H9 (cell line): ENCODE data around the gene CD248. TPM values are rescaled to one million over a fixed set of nuclear protein-coding genes. Genes with fewer than 3 reads are reported as not detected.

Experiments
- DNase-seq: peaks from one replicate; pipeline ENCODE4 v3.0.0-alpha.2; 2017
- H2AFZ ChIP-seq: one replicate; pipeline ENCODE4 v1.6.1; 2013; ENCODE audit warnings: mild to moderate bottlenecking, low read length, control low read depth, moderate library complexity
- H2AK5ac ChIP-seq: 2 replicates; pipeline ENCODE4 v1.6.1; 2013; ENCODE audit warnings: low read length, control low read depth, mixed read lengths; ENCODE audit not compliant: insufficient read length
- H2BK120ac ChIP-seq: one replicate; pipeline ENCODE4 v1.6.1; 2013; ENCODE audit warnings: low read depth, mild to moderate bottlenecking, low read length, control low read depth, inconsistent platforms; ENCODE audit not compliant: poor library complexity, severe bottlenecking
- H2BK12ac ChIP-seq: 2 replicates; pipeline ENCODE4 v1.6.1; 2013; ENCODE audit warnings: low read length, control low read depth, mixed read lengths, low read depth; ENCODE audit not compliant: insufficient read length
- H2BK15ac ChIP-seq: 2 replicates; pipeline ENCODE4 v1.6.1; 2013; ENCODE audit warnings: low read depth, low read length, control low read depth
- H2BK20ac ChIP-seq: one replicate; pipeline ENCODE4 v1.6.1; 2013; ENCODE audit warnings: low read depth, mild to moderate bottlenecking, low read length, control low read depth, inconsistent platforms; ENCODE audit not compliant: poor library complexity, severe bottlenecking
- H2BK5ac ChIP-seq: 2 replicates; pipeline ENCODE4 v1.6.1; 2013; ENCODE audit warnings: low read length, control low read depth, mixed read lengths; ENCODE audit not compliant: insufficient read length
- H3K14ac ChIP-seq: 2 replicates; pipeline ENCODE4 v1.6.1; 2013; ENCODE audit warnings: low read length, control low read depth; ENCODE audit not compliant: insufficient read depth
- H3K18ac ChIP-seq: 2 replicates; pipeline ENCODE4 v1.6.1; 2013; ENCODE audit warnings: low read depth, mild to moderate bottlenecking, mixed read lengths, low read length, control low read depth; ENCODE audit not compliant: insufficient read length
- H3K23ac ChIP-seq: 2 replicates; pipeline ENCODE4 v1.6.1; 2013; ENCODE audit warnings: low read length, control low read depth, mixed read lengths, low read depth; ENCODE audit not compliant: insufficient read length
- H3K23me2 ChIP-seq: 2 replicates; pipeline ENCODE4 v1.6.1; 2013; ENCODE audit warnings: low read depth, mild to moderate bottlenecking, mixed read lengths, low read length, control low read depth; ENCODE audit not compliant: insufficient read length, poor library complexity, severe bottlenecking
- H3K27ac ChIP-seq: 2 replicates; pipeline ENCODE4 v1.5.1; 2013; ENCODE audit warnings: low read length, control low read depth, mixed read lengths, low read depth; ENCODE audit not compliant: insufficient read length
- H3K27me3 ChIP-seq: 2 replicates; pipeline ENCODE4 v1.6.1; 2013; ENCODE audit warnings: low read length, control low read depth, inconsistent platforms; ENCODE audit not compliant: insufficient read depth
- H3K4ac ChIP-seq: 2 replicates; pipeline ENCODE4 v1.6.1; 2013; ENCODE audit warnings: low read depth, mild to moderate bottlenecking, control low read depth, inconsistent platforms, low read length, moderate library complexity
- H3K4me1 ChIP-seq: 2 replicates; pipeline ENCODE4 v1.6.1; 2013; ENCODE audit warnings: low read length, control low read depth, inconsistent platforms; ENCODE audit not compliant: insufficient read depth
- H3K4me2 ChIP-seq: 2 replicates; pipeline ENCODE4 v1.6.1; 2013; ENCODE audit warnings: low read length, control low read depth, mixed read lengths; ENCODE audit not compliant: insufficient read length, insufficient read depth
- H3K56ac ChIP-seq: 2 replicates; pipeline ENCODE4 v1.6.1; 2013; ENCODE audit warnings: low read depth, mild to moderate bottlenecking, mixed read lengths, low read length, control low read depth; ENCODE audit not compliant: insufficient read length
- H3K79me1 ChIP-seq: 2 replicates; pipeline ENCODE4 v1.6.1; 2013; ENCODE audit warnings: low read depth, mild to moderate bottlenecking, moderate library complexity, low read length, control low read depth, inconsistent platforms; ENCODE audit not compliant: insufficient read depth, poor library complexity, severe bottlenecking
- H3K79me2 ChIP-seq: 2 replicates; pipeline ENCODE4 v1.6.1; 2013; ENCODE audit warnings: low read length, control low read depth, inconsistent platforms; ENCODE audit not compliant: insufficient read depth
- H3K9ac ChIP-seq: 2 replicates; pipeline ENCODE4 v1.6.1; 2013; ENCODE audit warnings: low read length, control low read depth, mixed read lengths; ENCODE audit not compliant: insufficient read length; ENCODE audit errors: extremely low read depth
- H3K9me3 ChIP-seq: one replicate; pipeline ENCODE4 v1.6.1; 2013; ENCODE audit warnings: low read depth, low read length, inconsistent platforms; ENCODE audit not compliant: control insufficient read depth
- H3T11ph ChIP-seq: one replicate; pipeline ENCODE4 v1.6.1; 2013; ENCODE audit warnings: mild to moderate bottlenecking, low read length, control low read depth, inconsistent platforms
- H4K20me1 ChIP-seq: one replicate; pipeline ENCODE4 v1.6.1; 2013; ENCODE audit not compliant: control insufficient read depth, insufficient read length, insufficient read depth
- H4K5ac ChIP-seq: 2 replicates; pipeline ENCODE4 v1.6.1; 2013; ENCODE audit warnings: low read depth, mild to moderate bottlenecking, mixed read lengths, low read length, control low read depth; ENCODE audit not compliant: insufficient read length
- H4K8ac ChIP-seq: replicated peaks from 2 replicates; pipeline ENCODE4 v1.6.1; 2013; ENCODE audit warnings: low read length, control low read depth, mixed read lengths, low read depth; ENCODE audit not compliant: insufficient read length
- H4K91ac ChIP-seq: 2 replicates; pipeline ENCODE4 v1.6.1; 2013; ENCODE audit warnings: low read depth, mild to moderate bottlenecking, moderate library complexity, mixed read lengths, low read length, control low read depth; ENCODE audit not compliant: insufficient read length
- H3K27ac Mint-ChIP-seq, 3 experiments: 2 replicates in 2 of 3; 3 replicates in 1 of 3; pipeline ENCODE4 v1.8.0; 2020 to 2021; ENCODE audit warnings: mixed read lengths in 3 of 3, mild to moderate bottlenecking in 1 of 3, moderate library complexity in 1 of 3
- H3K27me3 Mint-ChIP-seq: 2 replicates; pipeline ENCODE4 v1.8.0; 2021; ENCODE audit warnings: low read depth, mild to moderate bottlenecking, moderate library complexity, mixed read lengths
- H3K36me3 Mint-ChIP-seq, 3 experiments: 2 replicates in 2 of 3; 3 replicates in 1 of 3; pipeline ENCODE4 v1.8.0; 2020 to 2021; ENCODE audit warnings: low read depth in 3 of 3, mixed read lengths in 3 of 3; ENCODE audit not compliant: insufficient read depth in 1 of 3
- H3K4me1 Mint-ChIP-seq, 2 experiments: 2 replicates each; pipeline ENCODE4 v1.8.0; 2020; ENCODE audit warnings: mixed read lengths in 2 of 2
- H3K4me3 Mint-ChIP-seq, 2 experiments: 2 replicates in 1 of 2; 3 replicates in 1 of 2; pipeline ENCODE4 v1.8.0; 2020 to 2021; ENCODE audit warnings: mild to moderate bottlenecking in 2 of 2, mixed read lengths in 2 of 2, moderate library complexity in 1 of 2
- H3K9me3 Mint-ChIP-seq, 2 experiments: 2 replicates in 1 of 2; 3 replicates in 1 of 2; pipeline ENCODE4 v1.8.0; 2020; ENCODE audit warnings: mild to moderate bottlenecking in 2 of 2, mixed read lengths in 2 of 2, moderate library complexity in 1 of 2
- CTCF ChIP-seq: fragments of 200-600 bp; sonication (generic); conservative IDR thresholded peaks from 3 replicates; pipeline ENCODE4 v1.8.0; 2021; ENCODE audit warnings: antibody characterized with exemption, mild to moderate bottlenecking
- WGBS: extraction: QIAGEN DNeasy Blood & Tissue Kit; methylation state at CpG from one replicate; pipeline ENCODE4 v1.1.7; 2013; ENCODE audit warnings: missing lambda C conversion rate, low lambda C conversion rate, mixed read lengths; ENCODE audit not compliant: insufficient read length; ENCODE audit errors: extremely low coverage; 5-methylcytosine and 5-hydroxymethylcytosine counted together
- total RNA-seq: library from RNA; stranded (reverse); gene quantifications from 2 replicates; pipeline ENCODE4 v1.2.1, GENCODE V29; 2021

The CD248 gene
- total RNA-seq, 1 experiment from 2014 or later: 1.5 TPM

- no peak overlapping the region for H3K23ac ChIP-seq
- H2AK5ac ChIP-seq: no peak overlapping the region
- H3K9ac ChIP-seq: no peak overlapping the region
- WGBS: no CpG with 5 or more reads among the region's 35 CpGs
- H3K18ac ChIP-seq: no peak overlapping the region
- H3K27ac Mint-ChIP-seq: 0 out of 7 replicates have a peak overlapping the region, but pooled peaks of 1 of the 3 experiments have one; percentile 44
- H2AFZ ChIP-seq: no peak overlapping the region
- no peaks in the 10 kb centered on the region for H4K20me1 ChIP-seq
- TF ChIP-seq CTCF: peak; percentile 99
- H3K4me1 Mint-ChIP-seq: peaks cover 28 to 32% of the 10 kb centered on the region in 2 experiments
- H4K91ac ChIP-seq: no peak overlapping the region
- no peak overlapping the region for H3K4me2 ChIP-seq
- no peaks in the 10 kb centered on the region for H3K27me3 ChIP-seq
- H3K14ac ChIP-seq: no peak overlapping the region
- H3K36me3 Mint-ChIP-seq: peaks cover 0 to 10% (median 9%) of the 10 kb centered on the region in 3 experiments; a peak in 5 of 7 replicates
- no peak overlapping the region for H2BK20ac ChIP-seq
- H2BK12ac ChIP-seq: no peak overlapping the region
- peaks cover 23% of the 10 kb centered on the region for H3K27me3 Mint-ChIP-seq
- DNase-seq: peak; percentile 99
- H4K5ac ChIP-seq: no peak overlapping the region
- no peaks in the 10 kb centered on the region for H3K4me1 ChIP-seq
- no peak overlapping the region for H3K56ac ChIP-seq
- no peaks in the 10 kb centered on the region; a peak in 1 of 5 replicates for H3K9me3 Mint-ChIP-seq
- H3K4me3 Mint-ChIP-seq: peak overlapping the region in 1 of 2 experiments; percentile 18; a peak in 1 of 5 replicates
- H3K9me3 ChIP-seq: no peaks in the 10 kb centered on the region
- no peaks in the 10 kb centered on the region for H3K79me2 ChIP-seq
- H2BK15ac ChIP-seq: no peak overlapping the region
- H2BK120ac ChIP-seq: no peak overlapping the region
- no peak overlapping the region for H4K8ac ChIP-seq
- H3K79me1 ChIP-seq: no peaks in the 10 kb centered on the region
- no peaks in the 10 kb centered on the region for H3K23me2 ChIP-seq
- no peak overlapping the region for H3T11ph ChIP-seq
- no peak overlapping the region for H2BK5ac ChIP-seq
- no peak overlapping the region for H3K4ac ChIP-seq
- H3K27ac ChIP-seq: no peak overlapping the region
Measured at GRCh38 chr11:66282468-66283455, 34.1 kb downstream of the CD248 start.
